Measurements from ENCODE around the gene GAB2.

Gene GAB2

GRCh38 chr11:78344094-78344493, 73.5 kb downstream of the GAB2 start:
- DNase-seq (ENCODE audit: low read depth in 2 of 2), result no peak

DNA sequence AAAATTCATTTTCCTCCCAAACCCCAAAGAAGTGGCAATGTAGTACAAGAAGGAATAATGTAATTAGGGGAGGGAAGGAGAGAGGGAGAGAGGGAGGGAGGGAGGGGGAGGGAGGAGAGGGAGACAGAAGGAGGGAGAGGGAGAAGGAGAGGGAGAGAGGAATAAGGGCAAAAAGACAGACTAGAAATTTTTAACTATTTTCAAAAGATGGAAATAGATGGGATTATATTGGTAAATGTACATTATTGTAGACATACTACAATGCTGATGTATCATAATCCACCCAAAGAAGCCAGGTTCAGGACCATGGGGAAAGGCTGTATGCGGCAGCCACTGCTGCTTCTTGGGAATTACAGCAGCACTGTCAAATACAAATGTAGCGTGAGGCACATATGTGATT, 74.3 kb downstream of the GAB2 start:
- no peak for DNase-seq (ENCODE audit: low read depth in 2 of 2)

DNA sequence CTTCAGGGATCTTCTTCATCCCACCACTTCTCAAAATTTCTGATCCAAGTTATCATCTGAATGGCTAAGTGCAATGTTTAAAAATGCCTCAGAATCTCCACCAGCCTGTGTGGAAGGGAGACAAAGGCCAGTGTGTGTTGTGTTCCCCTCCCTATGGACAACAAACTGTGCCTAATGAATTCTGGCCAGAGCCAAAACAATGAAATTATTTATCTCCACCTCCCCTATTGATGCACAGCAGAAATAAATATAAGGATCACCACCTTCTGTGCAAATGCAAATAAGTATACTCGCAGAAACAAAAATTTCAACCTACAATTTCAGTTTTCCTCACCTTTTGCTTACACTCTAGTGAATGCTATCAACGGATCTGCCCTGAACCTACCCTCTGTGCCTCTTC, 75.8 kb downstream of the GAB2 start:
- DNase-seq (ENCODE audit: low read depth in 2 of 2), result no peak

DNA sequence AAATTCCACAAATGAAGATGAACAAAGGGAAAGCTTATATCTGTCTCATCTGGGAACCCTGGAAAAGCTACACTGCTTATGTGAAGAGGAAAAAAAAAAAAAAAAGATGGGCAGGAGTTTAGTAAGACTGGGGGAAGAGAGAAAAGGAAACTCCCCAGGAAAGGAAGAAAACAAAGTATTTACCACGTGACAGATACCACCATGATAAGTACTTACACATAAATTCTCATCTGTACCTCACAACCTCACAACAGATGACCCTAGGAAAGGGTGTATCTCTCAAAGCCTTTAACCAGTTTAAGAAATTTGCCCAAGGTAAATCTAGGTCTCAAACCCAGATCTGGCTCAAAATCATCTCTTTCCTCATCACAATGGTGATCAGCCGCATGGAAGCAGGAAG, 77.1 kb downstream of the GAB2 start:
- DNase-seq (ENCODE audit: low read depth in 2 of 2), result no peak

DNA sequence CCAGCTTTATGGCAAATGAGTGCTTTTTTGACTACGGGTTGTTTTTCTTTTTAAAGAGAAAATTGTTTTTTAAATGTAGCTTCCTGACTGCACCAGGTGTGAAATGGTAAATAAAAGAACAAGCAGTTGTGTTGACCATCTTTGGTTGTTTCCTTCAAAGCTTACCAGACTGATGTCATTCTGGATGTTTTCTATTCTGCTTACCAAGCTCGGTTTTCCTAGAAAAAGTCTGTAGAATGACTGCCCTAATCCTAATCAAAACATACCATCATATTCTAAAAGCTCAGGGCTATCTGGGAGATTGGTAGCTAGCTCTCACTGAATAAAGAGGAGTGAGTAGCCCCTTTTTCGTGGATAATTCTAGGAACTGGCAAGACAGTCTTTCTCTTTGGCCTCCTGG, 77.7 kb downstream of the GAB2 start:
- DNase-seq (ENCODE audit: low read depth in 2 of 2), result no peak

GRCh38 chr11:78339483-78339882, 78.1 kb downstream of the GAB2 start:
- DNase-seq (ENCODE audit: low read depth in 2 of 2), result no peak

GRCh38 chr11:78338702-78339101, 78.9 kb downstream of the GAB2 start:
- no peak for DNase-seq (ENCODE audit: low read depth in 2 of 2)

- no peak for DNase-seq (ENCODE audit: low read depth in 2 of 2)
Observed at GRCh38 chr11:78338138-78338537, 79.5 kb downstream of the GAB2 start.

DNA sequence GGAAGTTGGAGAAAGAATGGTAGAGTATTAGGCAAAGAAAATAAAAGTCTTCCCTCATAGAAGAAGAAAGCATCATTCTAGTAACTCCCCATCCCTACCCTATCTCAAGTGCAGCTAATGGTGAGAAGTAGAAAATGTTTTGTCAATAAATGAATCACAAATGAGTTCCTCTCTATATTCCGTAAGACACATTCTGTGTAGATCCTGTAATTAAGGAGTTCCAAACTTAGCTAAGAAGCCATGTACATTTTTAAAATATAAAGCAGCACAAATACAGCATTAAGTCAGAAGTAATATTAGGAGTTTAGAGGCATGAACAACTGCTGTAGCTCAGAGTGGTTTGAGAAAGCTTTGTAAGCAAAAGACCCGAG, 80.1 kb downstream of the GAB2 start:
- no peak for DNase-seq (ENCODE audit: low read depth in 2 of 2)

GRCh38 chr11:78336877-78337553, 80.6 kb downstream of the GAB2 start:
- DNase-seq (ENCODE audit: low read depth in 2 of 2), result no peak

GRCh38 chr11:78334109-78334508, 83.5 kb downstream of the GAB2 start:
- no peak for DNase-seq (ENCODE audit: low read depth in 2 of 2)

DNA sequence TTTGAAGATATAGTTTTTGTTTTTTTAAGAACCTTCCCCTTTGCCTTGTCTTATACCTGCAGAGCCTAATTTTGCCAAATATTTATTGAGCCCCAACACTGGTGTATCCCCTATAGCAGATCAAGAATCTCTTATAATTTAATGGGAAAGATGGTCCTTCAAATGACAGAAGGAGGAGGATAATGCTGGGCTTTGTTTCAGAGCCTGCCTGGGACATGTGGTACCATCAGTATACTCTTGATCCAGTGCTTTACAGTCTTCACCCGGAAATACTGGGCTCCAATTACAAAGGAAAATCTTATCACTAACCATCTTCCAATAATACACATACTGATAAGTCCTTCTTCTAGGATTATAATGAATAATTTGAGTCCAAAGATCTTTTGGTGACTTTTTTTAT, 84.7 kb downstream of the GAB2 start:
- no peak for DNase-seq (ENCODE audit: low read depth in 2 of 2)

DNA sequence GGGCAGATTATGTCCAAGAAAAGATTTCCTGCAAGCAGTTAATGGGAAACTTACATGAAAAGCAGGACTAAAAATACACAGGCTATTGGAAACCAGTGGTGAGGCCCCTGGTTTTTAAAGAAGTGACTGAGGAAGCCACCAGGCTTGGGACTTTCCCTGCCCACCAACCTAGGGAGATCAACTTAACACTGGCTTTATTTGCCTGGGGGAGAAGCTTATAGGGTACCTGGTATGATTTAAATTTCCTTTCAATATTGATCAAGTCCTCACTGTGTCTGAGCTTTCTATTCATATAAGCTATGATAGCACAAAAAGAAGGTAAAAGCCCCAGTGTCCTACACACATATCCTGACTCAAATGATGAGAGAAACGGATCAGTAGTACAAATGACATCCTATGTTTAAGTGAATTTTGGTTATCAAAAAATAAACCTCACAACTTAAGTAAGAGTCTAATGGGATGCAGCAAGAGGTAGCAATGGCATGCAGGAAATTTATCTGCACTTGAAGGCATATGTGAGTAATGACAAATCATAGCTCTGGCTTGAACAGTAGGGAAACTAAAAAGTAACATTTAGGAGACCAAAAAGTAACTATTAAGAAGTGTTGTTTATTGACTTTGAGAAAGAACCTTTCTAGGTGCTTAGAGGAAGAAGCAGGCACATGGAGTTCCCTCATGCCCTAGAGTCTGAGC, 85.3 kb downstream of the GAB2 start:
- no peak for DNase-seq (ENCODE audit: low read depth in 2 of 2)

GRCh38 chr11:78331711-78332110, 85.9 kb downstream of the GAB2 start:
- DNase-seq (ENCODE audit: low read depth in 2 of 2), result no peak

DNA sequence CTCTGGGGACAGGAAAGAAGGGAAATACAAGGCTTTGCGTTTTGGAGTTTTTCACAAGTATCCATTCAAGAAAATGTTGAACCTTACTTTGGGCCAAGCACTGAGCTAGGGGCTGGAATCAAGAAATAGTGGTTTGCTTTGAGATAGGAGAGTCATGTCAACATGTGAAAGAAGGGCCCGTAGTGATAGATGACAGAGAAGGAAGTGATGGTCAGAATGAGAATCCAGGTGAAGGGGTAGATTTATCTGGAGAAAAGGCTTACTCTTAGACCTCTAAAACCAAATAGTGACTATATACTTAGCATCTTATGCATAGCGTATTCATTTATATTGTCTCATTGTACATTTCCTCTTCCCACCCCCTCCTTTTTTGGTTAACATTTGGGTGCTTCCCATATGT, 87.3 kb downstream of the GAB2 start:
- no peak for DNase-seq (ENCODE audit: low read depth in 2 of 2)

DNA sequence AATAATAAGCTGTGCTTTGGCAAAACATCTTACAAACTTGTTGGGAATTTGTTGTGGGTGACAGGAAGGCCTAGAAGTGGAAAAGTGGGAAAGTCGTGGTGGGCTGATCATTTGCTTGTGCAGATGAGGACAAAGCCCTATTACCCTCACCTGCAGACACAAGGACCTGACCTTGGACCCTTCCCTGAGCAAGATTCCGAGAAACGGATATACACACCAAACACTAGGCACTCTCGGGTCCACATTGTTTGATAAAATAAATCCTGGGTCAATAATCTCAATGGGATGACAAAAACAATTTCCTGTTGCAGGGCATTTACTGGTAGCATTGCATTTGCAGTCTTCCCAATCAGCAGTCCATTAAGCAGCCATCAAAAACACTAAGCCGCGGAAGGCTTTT, 89.7 kb downstream of the GAB2 start:
- DNase-seq (ENCODE audit: low read depth in 2 of 2), result no peak

GRCh38 chr11:78325274-78325781, 92.3 kb downstream of the GAB2 start:
- DNase-seq (ENCODE audit: low read depth in 2 of 2), result no peak

GRCh38 chr11:78323363-78323762, 94.3 kb downstream of the GAB2 start:
- no peak for DNase-seq (ENCODE audit: low read depth in 2 of 2)

- peak; percentile 51 for DNase-seq (ENCODE audit: low read depth in 2 of 2)
Observed at GRCh38 chr11:78319453-78319955, 98.1 kb downstream of the GAB2 start.

DNA sequence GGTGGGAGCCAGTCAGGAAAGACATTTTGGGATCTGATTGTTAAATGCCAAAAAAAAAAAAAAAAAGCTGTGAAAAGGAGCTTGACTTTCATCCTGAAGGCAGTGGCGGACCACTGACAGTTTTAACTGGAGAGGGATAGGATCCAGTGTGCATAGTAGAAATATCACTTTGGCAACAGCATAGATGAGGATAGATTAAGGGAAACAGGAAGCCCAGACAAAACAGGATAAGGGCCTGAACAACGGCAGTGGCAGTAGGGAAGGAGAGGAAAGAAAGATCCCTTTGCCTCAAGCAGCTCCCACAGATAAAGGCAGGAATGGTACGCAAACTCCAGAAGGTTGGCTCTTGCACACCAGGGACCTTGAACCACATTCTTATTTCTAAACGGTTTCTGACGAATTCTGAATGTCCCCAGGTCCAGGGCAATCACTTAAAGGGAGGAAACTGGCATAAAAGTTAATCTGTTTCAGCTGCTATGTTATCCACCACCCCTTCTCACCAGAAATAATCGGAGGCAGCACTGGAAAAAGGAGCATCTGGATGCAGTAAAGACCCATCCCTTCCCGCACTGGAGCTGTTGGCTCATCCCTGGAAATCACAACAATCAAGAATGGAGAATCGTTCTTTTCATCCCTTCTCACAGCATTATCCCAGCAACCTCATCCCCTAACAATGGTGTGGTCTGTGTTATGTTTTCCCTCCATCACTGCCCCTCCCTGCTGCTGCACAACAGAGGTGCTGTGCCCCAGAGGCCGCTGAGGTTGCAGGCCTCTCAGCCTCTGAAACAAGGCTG, 99.1 kb downstream of the GAB2 start:
- DNase-seq (ENCODE audit: low read depth in 2 of 2), result peak; percentile 25 to 29

DNA sequence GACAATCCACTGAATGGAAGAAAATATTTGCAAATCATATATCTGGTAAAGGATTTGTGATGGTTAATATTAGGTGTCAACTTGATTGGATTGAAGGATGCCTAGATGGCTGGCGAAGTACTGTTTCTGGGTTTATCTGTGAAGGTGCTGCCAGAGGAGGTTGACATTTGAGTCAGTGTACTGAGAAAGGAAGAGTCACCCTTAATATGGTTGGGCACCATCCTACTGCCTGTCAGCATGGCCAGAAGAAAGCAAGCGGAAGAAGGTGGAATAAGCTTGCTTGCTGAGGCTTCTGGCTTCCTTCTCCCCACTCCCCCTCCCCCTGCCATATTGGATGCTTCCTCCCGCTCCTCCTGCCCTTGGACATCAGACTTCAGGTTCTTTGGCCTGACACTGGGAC, 101.9 kb downstream of the GAB2 start:
- no peak for DNase-seq (ENCODE audit: low read depth in 2 of 2)

DNA sequence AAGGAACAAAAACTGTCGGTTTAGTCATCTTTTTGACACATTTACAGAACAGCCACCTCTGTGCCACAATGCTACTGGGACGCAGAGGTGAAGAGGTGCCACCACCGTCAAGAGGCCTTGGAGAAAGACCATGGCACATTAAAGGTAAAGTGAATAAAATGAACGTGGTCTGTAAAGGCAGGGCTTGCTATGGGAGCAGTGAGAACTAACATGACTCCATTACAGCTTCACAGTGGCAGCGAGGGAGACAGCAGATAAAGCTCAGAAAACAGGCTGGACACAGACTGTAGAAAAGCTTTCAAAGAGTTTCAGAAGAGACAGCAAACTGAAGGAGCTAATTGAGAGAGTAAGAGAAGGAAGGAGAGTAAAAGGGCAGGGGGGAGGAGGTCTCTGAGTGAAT, 102.9 kb downstream of the GAB2 start:
- DNase-seq (ENCODE audit: low read depth in 2 of 2), result no peak

- DNase-seq (ENCODE audit: low read depth in 2 of 2), result no peak
Observed at GRCh38 chr11:78313898-78314297, 103.7 kb downstream of the GAB2 start.
